Measurements from ENCODE around the gene B3GALNT2.
"Not testable (repeated sequence)": the region's sequence is repeated elsewhere in the genome, so short reads cannot be mapped to it uniquely, and the experiment has no call there.

Gene B3GALNT2

DNA sequence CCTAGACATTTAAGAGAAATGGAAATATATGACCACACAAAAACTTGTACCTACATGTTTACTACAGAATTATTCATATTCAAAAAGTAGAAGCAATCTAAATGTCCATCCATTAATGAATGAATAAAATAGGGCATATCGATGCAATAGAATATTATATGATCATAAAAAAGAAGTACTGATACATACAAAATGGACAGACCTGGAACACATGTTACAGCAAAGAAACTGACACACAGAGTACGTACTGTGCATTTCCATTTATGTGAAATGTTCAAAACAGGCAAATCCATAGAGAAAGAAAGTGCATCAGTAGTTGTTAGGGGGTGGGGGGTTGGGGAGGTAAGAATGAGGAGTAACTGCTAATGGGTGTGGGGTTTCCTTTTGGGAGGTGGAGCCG lies 39.2 kb downstream of the B3GALNT2 start:
- Histone ChIP-seq H3K4me3 (no peak overlapping the region), H3K27ac (no peak overlapping the region)
- no peak for DNase-seq (ENCODE audit: low spot score)
- TF ChIP-seq, protein P1, sequence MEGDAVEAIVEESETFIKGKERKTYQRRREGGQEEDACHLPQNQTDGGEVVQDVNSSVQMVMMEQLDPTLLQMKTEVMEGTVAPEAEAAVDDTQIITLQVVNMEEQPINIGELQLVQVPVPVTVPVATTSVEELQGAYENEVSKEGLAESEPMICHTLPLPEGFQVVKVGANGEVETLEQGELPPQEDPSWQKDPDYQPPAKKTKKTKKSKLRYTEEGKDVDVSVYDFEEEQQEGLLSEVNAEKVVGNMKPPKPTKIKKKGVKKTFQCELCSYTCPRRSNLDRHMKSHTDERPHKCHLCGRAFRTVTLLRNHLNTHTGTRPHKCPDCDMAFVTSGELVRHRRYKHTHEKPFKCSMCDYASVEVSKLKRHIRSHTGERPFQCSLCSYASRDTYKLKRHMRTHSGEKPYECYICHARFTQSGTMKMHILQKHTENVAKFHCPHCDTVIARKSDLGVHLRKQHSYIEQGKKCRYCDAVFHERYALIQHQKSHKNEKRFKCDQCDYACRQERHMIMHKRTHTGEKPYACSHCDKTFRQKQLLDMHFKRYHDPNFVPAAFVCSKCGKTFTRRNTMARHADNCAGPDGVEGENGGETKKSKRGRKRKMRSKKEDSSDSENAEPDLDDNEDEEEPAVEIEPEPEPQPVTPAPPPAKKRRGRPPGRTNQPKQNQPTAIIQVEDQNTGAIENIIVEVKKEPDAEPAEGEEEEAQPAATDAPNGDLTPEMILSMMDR (IDR thresholded peaks at IDR 0.05) = no peak

DNA sequence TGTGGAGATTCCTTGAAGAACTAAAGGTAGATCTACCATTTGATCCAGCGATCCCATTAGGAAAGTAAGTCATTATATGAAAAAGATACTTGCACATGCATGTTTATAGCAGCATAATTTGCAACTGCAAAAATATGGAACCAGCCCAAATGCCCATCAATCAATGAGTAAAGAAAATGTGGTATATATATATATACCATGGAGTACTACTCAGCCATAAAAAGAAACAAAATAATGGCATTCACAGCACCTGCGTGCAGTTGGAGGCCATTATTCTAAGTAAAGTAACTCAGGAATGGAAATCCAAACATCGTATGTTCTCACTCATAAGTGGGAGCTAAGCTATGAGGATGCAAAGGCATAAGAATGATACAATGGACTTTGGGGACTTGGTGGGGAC lies 41.4 kb downstream of the B3GALNT2 start:
- DNase-seq (ENCODE audit: low spot score); H3K27ac ChIP-seq; H3K4me3 ChIP-seq: not testable (repeated sequence)

DNA sequence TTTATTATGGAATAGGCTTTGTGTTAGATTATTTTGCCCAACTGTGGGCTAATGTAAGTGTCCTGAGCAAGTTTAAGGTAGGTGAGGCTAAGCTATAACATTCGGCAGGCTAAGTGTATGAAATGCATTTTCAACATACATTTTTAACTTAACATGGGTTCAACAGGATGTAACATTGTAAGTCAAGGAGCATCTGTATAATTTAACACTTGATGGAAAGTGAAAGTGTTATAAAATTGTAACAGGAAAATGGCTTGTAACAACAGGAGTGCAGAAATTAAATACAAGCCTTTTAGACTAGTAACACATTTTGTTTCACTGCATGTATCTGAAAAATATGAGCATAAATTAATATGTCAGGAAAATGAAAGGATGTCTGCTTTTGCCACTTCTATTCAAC lies 42.3 kb downstream of the B3GALNT2 start:
- H3K4me3 ChIP-seq = no peak overlapping the region
- TF ChIP-seq, protein P1 (IDR thresholded peaks at IDR 0.05) = no peak
- no peak overlapping the region for H3K27ac ChIP-seq
- DNase-seq (ENCODE audit: low spot score) = no peak

DNA sequence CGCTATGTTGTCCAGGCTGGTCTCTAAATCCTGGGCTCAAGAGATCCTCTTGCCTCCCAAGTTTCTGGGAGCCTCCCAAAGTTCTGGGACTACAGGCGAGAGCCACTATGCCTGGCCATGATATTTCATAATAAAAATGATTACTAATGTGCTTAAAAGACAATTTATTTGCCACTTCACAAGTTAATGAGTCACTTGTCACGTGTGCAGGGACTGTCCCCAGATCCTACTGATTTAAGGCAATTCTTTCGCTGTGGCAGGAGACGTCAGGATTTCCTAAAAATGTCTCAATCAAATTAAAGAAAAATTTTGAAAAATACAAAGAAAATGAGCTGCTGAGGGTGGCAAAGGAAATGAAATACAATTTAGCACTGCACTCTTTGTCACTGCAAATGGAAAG lies 43.5 kb downstream of the B3GALNT2 start:
- no peak overlapping the region for H3K27ac ChIP-seq
- DNase-seq (ENCODE audit: low spot score) = no peak

DNA sequence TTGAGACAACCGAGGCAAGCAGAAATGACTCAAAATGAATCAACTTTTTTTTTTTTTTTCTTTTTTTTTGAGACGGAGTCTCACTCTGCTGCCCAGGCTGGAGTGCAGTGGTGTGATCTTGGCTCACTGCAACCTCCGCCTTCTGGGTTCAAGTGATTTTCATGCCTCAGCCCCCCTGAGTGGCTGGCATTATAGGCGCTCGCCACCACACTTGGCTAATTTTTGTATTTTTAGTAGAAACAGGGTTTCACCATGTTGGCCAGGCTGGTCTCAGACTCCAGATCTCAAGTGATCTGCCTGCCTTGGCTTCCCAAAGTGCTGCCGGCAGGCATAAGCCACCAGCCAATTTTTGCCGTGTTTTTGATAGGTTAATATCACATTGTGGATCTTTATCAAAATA lies 46.4 kb downstream of the B3GALNT2 start:
- not testable (repeated sequence) for H3K4me3 ChIP-seq; H3K27ac ChIP-seq; DNase-seq (ENCODE audit: low spot score)

More for the DNA sequence above, 43.5 kb downstream of the B3GALNT2 start:
- TF ChIP-seq, protein P1 (IDR thresholded peaks at IDR 0.05) = no peak
- no peak overlapping the region for H3K4me3 ChIP-seq

DNA sequence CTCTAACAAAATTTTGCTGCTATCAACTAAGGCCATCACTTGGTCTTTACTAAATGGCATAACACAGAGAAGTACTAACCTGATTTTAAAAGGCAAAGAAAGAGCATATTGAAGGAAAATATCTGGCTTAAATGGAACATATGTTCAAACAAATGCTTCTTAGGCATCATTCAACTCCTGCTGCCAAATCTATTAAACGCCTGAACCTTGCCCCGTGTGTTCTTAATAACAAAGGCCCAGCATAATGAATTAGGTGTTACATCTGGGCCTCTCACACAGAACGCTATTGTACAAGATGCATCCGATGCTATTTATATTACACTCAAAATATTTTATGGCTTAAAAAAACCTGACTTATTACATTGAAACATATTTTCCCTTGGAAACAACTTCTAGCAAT lies 48.4 kb downstream of the B3GALNT2 start:
- TF ChIP-seq, protein P1 (IDR thresholded peaks at IDR 0.05) = no peak
- DNase-seq (ENCODE audit: low spot score) = no peak
- H3K4me3 ChIP-seq = no peak overlapping the region
- H3K27ac ChIP-seq = no peak overlapping the region

DNA sequence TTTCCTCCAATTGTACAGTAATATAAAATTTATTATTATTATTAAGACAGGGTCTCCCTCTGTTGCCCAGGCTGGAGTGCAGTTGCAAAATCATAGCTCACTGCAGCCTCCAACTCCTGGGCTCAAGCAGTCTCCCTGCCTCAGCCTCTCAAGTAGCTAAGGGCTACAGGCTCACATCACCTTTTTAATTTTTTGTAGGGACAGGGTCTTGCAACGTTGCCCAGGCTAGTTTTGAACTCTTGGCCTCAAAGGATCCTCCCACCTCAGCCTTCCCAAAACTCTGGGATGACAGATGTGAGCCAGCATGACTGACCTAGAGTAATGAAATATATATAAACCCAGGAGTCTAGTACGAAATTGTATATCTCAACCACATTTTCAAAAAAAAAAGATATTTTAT lies 49.2 kb downstream of the B3GALNT2 start:
- no peak overlapping the region for H3K27ac ChIP-seq
- TF ChIP-seq, protein P1 (IDR thresholded peaks at IDR 0.05) = no peak
- H3K4me3 ChIP-seq = no peak overlapping the region
- no peak for DNase-seq (ENCODE audit: low spot score)

DNA sequence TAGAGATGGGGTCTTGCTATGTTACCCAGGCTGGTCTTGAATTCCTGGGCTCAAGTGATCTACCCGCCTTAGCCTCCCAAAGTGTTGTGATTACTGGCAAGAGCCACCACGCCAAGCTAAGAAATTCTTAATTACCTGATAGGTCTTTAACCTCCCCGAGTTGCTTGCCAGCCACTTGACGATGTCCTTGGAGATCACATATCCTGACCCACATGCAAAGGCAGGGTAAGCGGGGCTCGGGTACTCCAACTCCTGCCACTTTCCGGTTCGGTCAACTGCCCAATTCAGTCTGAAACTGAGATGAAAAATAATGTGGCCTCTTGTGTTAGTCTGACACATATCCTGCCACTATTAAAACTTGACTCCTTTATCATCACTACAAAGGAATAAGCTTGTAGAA lies 50.2 kb downstream of the B3GALNT2 start:
- no peak overlapping the region for H3K27ac ChIP-seq
- H3K4me3 ChIP-seq = no peak overlapping the region
- TF ChIP-seq, protein P1 (IDR thresholded peaks at IDR 0.05) = no peak
- DNase-seq (ENCODE audit: low spot score) = no peak

Measured in coronary artery (tissue), 2 donors.